Tibial nerve (tissue), 4 donors: ENCODE measurements around the gene RUFY4. TPM values are rescaled to one million over a fixed set of nuclear protein-coding genes. Genes with fewer than 3 reads are reported as not detected.

Experiments
- DNase-seq, 2 donors: peaks; one replicate each; pipeline ENCODE4 v3.0.0-alpha.2; 2019; ENCODE audit warnings: low spot score in 2 of 2
- H3K27ac ChIP-seq, 4 donors: fragments of 200-600 bp; sonication (generic) in 3 of 4; one replicate each; pipeline ENCODE4 v1.5.1; 2017 to 2019; ENCODE audit warnings: mild to moderate bottlenecking in 1 of 4
- H3K27me3 ChIP-seq, 2 donors: fragments of 200-600 bp; sonication (generic) in 1 of 2; one replicate each; pipeline versions ENCODE4 v1.5.1 to v1.6.0; 2017 to 2019
- H3K36me3 ChIP-seq, 3 donors: fragments of 200-600 bp; sonication (generic); one replicate each; pipeline ENCODE4 v1.5.1; 2018 to 2019
- H3K4me1 ChIP-seq, 4 donors: fragments of 200-600 bp; sonication (generic) in 3 of 4; one replicate each; pipeline ENCODE4 v1.5.1; 2017 to 2019
- H3K4me3 ChIP-seq, 4 donors: fragments of 200-600 bp; sonication (generic) in 3 of 4; one replicate each; pipeline ENCODE4 v1.5.1; 2017 to 2019; ENCODE audit warnings: mild to moderate bottlenecking in 1 of 4, moderate library complexity in 1 of 4
- H3K9me3 ChIP-seq, 4 donors: fragments of 200-600 bp; sonication (generic) in 3 of 4; one replicate each; pipeline ENCODE4 v1.5.1; 2017 to 2019
- CTCF ChIP-seq, 5 experiments: fragments of 200-600 bp in 3 of 5; fragments of 450-650 bp in 2 of 5; sonication (generic) in 3 of 5; IDR thresholded peaks; one replicate each; pipeline ENCODE4 v1.5.1; 2016 to 2019; ENCODE audit warnings: antibody characterized with exemption in 5 of 5, mild to moderate bottlenecking in 3 of 5, moderate library complexity in 2 of 5
- EP300 ChIP-seq, 2 donors: sonication (generic); formaldehyde crosslinking; IDR thresholded peaks; one replicate each; pipeline ENCODE4 v1.6.1; 2017; ENCODE audit warnings: antibody characterized with exemption in 2 of 2, mild to moderate bottlenecking in 1 of 2
- POLR2A ChIP-seq, 2 donors: fragments of 450-650 bp; IDR thresholded peaks; one replicate each; pipeline ENCODE4 v1.6.1; 2017; ENCODE audit warnings: antibody characterized with exemption in 2 of 2, mild to moderate bottlenecking in 2 of 2, moderate library complexity in 2 of 2
- WGBS, 2 donors: methylation state at CpG; one replicate each; pipeline ENCODE4 v1.1.5; 2018; 5-methylcytosine and 5-hydroxymethylcytosine counted together
- total RNA-seq, 4 donors: library from RNA; depleted of rRNA; stranded (reverse); fragments of >200 nt; gene quantifications; one replicate each; pipeline ENCODE4 v1.1.0, GENCODE V29; 2016

The RUFY4 gene
- total RNA-seq, 4 donors from 2014 or later, result not detected

GRCh38 chr2:218026244-218026643, 42.8 kb upstream of the RUFY4 start:
- 85 to 91% methylated on average over 7 of the region's 7 CpGs for WGBS, 2 donors
- Histone ChIP-seq H3K27ac (no peak overlapping the region), H3K27me3 (no peaks in the 10 kb centered on the region), H3K36me3 (no peaks in the 10 kb centered on the region), H3K4me3 (no peak overlapping the region), H3K4me1 (peaks cover 0 to 17% (median 3%) of the 10 kb centered on the region in 4 donors), H3K9me3 (no peaks in the 10 kb centered on the region)
- no peak for DNase-seq
- TF ChIP-seq CTCF (IDR thresholded peaks at IDR 0.05) (no peak), EP300 (IDR thresholded peaks at IDR 0.05) (no peak), POLR2A (IDR thresholded peaks at IDR 0.05) (no peak)

GRCh38 chr2:218026676-218027425, 42.2 kb upstream of the RUFY4 start:
- Histone ChIP-seq H3K27ac (no peak overlapping the region), H3K9me3 (no peaks in the 10 kb centered on the region), H3K4me1 (peaks cover 0 to 17% (median 3%) of the 10 kb centered on the region in 4 donors), H3K36me3 (no peaks in the 10 kb centered on the region), H3K4me3 (no peak overlapping the region), H3K27me3 (no peaks in the 10 kb centered on the region)
- 84 to 86% methylated on average over 17 of the region's 17 CpGs for WGBS, 2 donors
- TF ChIP-seq CTCF (IDR thresholded peaks at IDR 0.05) (no peak), POLR2A (IDR thresholded peaks at IDR 0.05) (no peak), EP300 (IDR thresholded peaks at IDR 0.05) (no peak)
- no peak for DNase-seq

GRCh38 chr2:218027426-218028188, 41.4 kb upstream of the RUFY4 start:
- Histone ChIP-seq H3K9me3 (no peaks in the 10 kb centered on the region), H3K4me3 (no peak overlapping the region), H3K27ac (no peak overlapping the region), H3K4me1 (peaks cover 0 to 17% (median 3%) of the 10 kb centered on the region in 4 donors), H3K36me3 (no peaks in the 10 kb centered on the region), H3K27me3 (no peaks in the 10 kb centered on the region)
- WGBS, 2 donors, result 97 to 99% methylated on average over 6 of the region's 6 CpGs
- no peak for TF ChIP-seq POLR2A (IDR thresholded peaks at IDR 0.05)
- TF ChIP-seq EP300 (IDR thresholded peaks at IDR 0.05), result no peak
- no peak for TF ChIP-seq CTCF (IDR thresholded peaks at IDR 0.05)
- DNase-seq, result no peak

GRCh38 chr2:218028189-218028495, 40.9 kb upstream of the RUFY4 start:
- 90 to 100% methylated on average over 2 of the region's 2 CpGs for WGBS, 2 donors
- Histone ChIP-seq H3K4me3 (no peak overlapping the region), H3K4me1 (peaks cover 0 to 17% (median 3%) of the 10 kb centered on the region in 4 donors), H3K36me3 (no peaks in the 10 kb centered on the region), H3K27me3 (no peaks in the 10 kb centered on the region), H3K9me3 (no peaks in the 10 kb centered on the region), H3K27ac (no peak overlapping the region)
- no peak for DNase-seq
- no peak for TF ChIP-seq CTCF (IDR thresholded peaks at IDR 0.05)
- TF ChIP-seq EP300 (IDR thresholded peaks at IDR 0.05), result no peak
- TF ChIP-seq POLR2A (IDR thresholded peaks at IDR 0.05), result no peak
